Measurements from ENCODE around the gene MAML2. TPM values are rescaled to one million over a fixed set of nuclear protein-coding genes. Genes with fewer than 3 reads are reported as not detected.

The MAML2 gene
- polyA plus RNA-seq, 3 donors = 0.57 to 7.6 (median 1.2) TPM

DNA sequence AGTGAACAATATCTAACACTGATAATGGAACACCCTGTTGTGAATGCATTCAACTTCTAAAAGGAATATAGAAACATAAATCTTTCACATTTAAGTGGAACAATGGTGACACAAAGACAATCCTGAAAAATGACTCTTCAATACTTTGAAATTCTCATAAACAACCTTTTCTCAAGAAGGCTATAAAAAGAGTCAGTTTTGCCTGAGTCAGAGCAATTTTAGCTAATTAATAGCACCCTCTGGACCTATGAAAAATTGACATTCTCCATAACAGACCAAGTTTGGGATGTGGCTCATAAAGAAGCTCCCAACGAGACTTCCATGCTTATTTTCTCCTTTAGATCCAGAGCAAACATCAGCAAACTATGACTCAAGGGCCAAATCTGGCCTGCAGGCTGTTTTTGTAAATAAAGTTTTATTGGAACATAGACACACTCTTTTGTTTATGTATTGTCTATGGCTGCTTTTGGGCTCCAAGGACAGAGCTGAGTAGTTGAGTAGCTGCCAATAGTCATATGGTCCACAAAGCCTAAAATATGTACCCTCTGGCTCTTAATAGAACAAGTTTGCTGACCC lies 108.0 kb downstream of the MAML2 start:
- no peak overlapping the region for H3K4me3 ChIP-seq (replicated peaks in 1 of 3; ENCODE audit: low read depth in 2 of 3, low read length in 3 of 3)
- no peaks in the 10 kb centered on the region for H3K27me3 ChIP-seq (ENCODE audit: control insufficient read depth in 2 of 2, insufficient read depth in 2 of 2, low read length in 2 of 2)
- no peak for DNase-seq
- TF ChIP-seq, protein P1, sequence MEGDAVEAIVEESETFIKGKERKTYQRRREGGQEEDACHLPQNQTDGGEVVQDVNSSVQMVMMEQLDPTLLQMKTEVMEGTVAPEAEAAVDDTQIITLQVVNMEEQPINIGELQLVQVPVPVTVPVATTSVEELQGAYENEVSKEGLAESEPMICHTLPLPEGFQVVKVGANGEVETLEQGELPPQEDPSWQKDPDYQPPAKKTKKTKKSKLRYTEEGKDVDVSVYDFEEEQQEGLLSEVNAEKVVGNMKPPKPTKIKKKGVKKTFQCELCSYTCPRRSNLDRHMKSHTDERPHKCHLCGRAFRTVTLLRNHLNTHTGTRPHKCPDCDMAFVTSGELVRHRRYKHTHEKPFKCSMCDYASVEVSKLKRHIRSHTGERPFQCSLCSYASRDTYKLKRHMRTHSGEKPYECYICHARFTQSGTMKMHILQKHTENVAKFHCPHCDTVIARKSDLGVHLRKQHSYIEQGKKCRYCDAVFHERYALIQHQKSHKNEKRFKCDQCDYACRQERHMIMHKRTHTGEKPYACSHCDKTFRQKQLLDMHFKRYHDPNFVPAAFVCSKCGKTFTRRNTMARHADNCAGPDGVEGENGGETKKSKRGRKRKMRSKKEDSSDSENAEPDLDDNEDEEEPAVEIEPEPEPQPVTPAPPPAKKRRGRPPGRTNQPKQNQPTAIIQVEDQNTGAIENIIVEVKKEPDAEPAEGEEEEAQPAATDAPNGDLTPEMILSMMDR (IDR thresholded peaks at IDR 0.05) = no peak
- intact Hi-C loops (cut with micrococcal nuclease) = no loop called here
- H3K79me2 ChIP-seq (ENCODE audit: insufficient read depth, low read length) = no peaks in the 10 kb centered on the region
- peaks cover 23 to 38% of the 10 kb centered on the region in 2 donors for H3K4me1 ChIP-seq (ENCODE audit: control insufficient read depth in 1 of 2, insufficient read depth in 2 of 2, low read length in 2 of 2)
- no peak overlapping the region for H3K27ac ChIP-seq (ENCODE audit: low read depth in 1 of 2, low read length in 2 of 2)
- H3K4me2 ChIP-seq (replicated peaks; ENCODE audit: extremely low read depth, low read length, poor library complexity, severe bottlenecking) = no peak overlapping the region
- peak overlapping the region in 1 of 7 donors; percentile 60 for H3K27ac Mint-ChIP-seq
- no peaks in the 10 kb centered on the region for H3K9me3 Mint-ChIP-seq
- no peak overlapping the region for H3K4me3 Mint-ChIP-seq
- no peak overlapping the region for H2AFZ ChIP-seq (ENCODE audit: insufficient read depth, low read depth, low read length, poor library complexity, severe bottlenecking)
- no peaks in the 10 kb centered on the region for H3K36me3 ChIP-seq (replicated peaks in 1 of 2; ENCODE audit: control insufficient read depth in 1 of 2, insufficient read depth in 2 of 2, low read length in 2 of 2)
- H3K4me1 Mint-ChIP-seq = peaks cover 33% of the 10 kb centered on the region
- no peaks in the 10 kb centered on the region for H3K27me3 Mint-ChIP-seq (ENCODE audit: low read depth in 3 of 3)
- H4K20me1 ChIP-seq (ENCODE audit: insufficient read depth, low read length) = no peaks in the 10 kb centered on the region
- peaks cover 3 to 4% of the 10 kb centered on the region in 2 donors for H3K36me3 Mint-ChIP-seq
- H3K9me3 ChIP-seq (replicated peaks in 1 of 2; ENCODE audit: control insufficient read depth in 1 of 2, insufficient read depth in 1 of 2, low read length in 2 of 2) = no peaks in the 10 kb centered on the region
- WGBS (ENCODE audit: insufficient coverage) = no CpG with 5 or more reads among the region's 1 CpG
- no peak overlapping the region for H3K9ac ChIP-seq (ENCODE audit: insufficient read depth, low read length, poor library complexity, severe bottlenecking)

DNA sequence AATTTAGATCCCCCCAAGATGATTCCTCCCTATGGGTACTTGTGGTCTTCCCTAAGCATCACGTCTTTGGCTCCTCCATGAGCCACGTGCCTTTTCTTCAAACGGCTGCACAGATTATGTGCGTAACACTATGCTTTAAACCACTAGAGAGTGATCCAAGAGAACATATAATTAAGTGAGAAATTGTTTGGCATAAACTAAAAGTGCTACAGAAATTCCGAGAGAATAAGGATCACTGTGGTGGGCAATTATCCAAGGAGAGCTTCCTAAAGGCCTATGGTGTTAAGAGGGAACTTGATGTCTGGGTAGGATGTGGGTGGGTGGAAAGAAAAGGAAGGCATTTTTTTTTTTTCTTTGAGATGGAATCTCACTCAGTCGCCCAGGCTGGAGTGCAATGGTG lies 110.9 kb downstream of the MAML2 start:
- Histone ChIP-seq H3K27ac (ENCODE audit: low read depth in 1 of 2, low read length in 2 of 2) (peak overlapping the region in 1 of 2 donors; percentile 97), H4K20me1 (ENCODE audit: insufficient read depth, low read length) (no peaks in the 10 kb centered on the region), H2AFZ (ENCODE audit: insufficient read depth, low read depth, low read length, poor library complexity, severe bottlenecking) (no peak overlapping the region), H3K36me3 (replicated peaks in 1 of 2; ENCODE audit: control insufficient read depth in 1 of 2, insufficient read depth in 2 of 2, low read length in 2 of 2) (no peaks in the 10 kb centered on the region), H3K9me3 (replicated peaks in 1 of 2; ENCODE audit: control insufficient read depth in 1 of 2, insufficient read depth in 1 of 2, low read length in 2 of 2) (no peaks in the 10 kb centered on the region), H3K4me3 (replicated peaks in 1 of 3; ENCODE audit: low read depth in 2 of 3, low read length in 3 of 3) (no peak overlapping the region), H3K9ac (ENCODE audit: insufficient read depth, low read length, poor library complexity, severe bottlenecking) (no peak overlapping the region), H3K4me2 (replicated peaks; ENCODE audit: extremely low read depth, low read length, poor library complexity, severe bottlenecking) (no peak overlapping the region), H3K4me1 (ENCODE audit: control insufficient read depth in 1 of 2, insufficient read depth in 2 of 2, low read length in 2 of 2) (peaks cover 47 to 67% of the 10 kb centered on the region in 2 donors), H3K79me2 (ENCODE audit: insufficient read depth, low read length) (peaks cover 4% of the 10 kb centered on the region), H3K27me3 (ENCODE audit: control insufficient read depth in 2 of 2, insufficient read depth in 2 of 2, low read length in 2 of 2) (no peaks in the 10 kb centered on the region)
- Mint-ChIP-seq H3K4me3 (no peak overlapping the region), H3K27ac (peak overlapping the region; percentile 45 to 96 (median 90)), H3K4me1 (peaks cover 61% of the 10 kb centered on the region), H3K27me3 (ENCODE audit: low read depth in 3 of 3) (no peaks in the 10 kb centered on the region), H3K36me3 (peaks cover 6 to 8% of the 10 kb centered on the region in 2 donors), H3K9me3 (no peaks in the 10 kb centered on the region)
- TF ChIP-seq, protein P1 (IDR thresholded peaks at IDR 0.05) = no peak
- 96% methylated on average over 4 of the region's 6 CpGs for WGBS (ENCODE audit: insufficient coverage)
- intact Hi-C loops (cut with micrococcal nuclease) = no loop called here
- DNase-seq = no peak
